ENCODE measurements around the gene FLACC1.
"Not testable (repeated sequence)": the region's sequence is repeated elsewhere in the genome, so short reads cannot be mapped to it uniquely, and the experiment has no call there.

FLACC1 gene

GRCh38 chr2:201357221-201357620 lies at the start of gene FLACC1:
Gene FLACC1, minus strand, starts transcription at chr2:201357345. Its CDS starts 5,941 bp downstream, at chr2:201351404.
- DNase-seq (ENCODE audit: low read depth) = no peak

- DNase-seq (ENCODE audit: low read depth) = no peak
Measured at GRCh38 chr2:201406077-201406662, 49.0 kb upstream of the FLACC1 start.

GRCh38 chr2:201404699-201405280 lies 47.6 kb upstream of the FLACC1 start:
- DNase-seq (ENCODE audit: low read depth) = no peak

GRCh38 chr2:201403880-201404279 lies 46.7 kb upstream of the FLACC1 start:
- DNase-seq (ENCODE audit: low read depth) = no peak

GRCh38 chr2:201402651-201403562 lies 45.8 kb upstream of the FLACC1 start:
- DNase-seq (ENCODE audit: low read depth) = no peak

- no peak for DNase-seq (ENCODE audit: low read depth)
Measured at GRCh38 chr2:201401815-201402214, 44.7 kb upstream of the FLACC1 start.

GRCh38 chr2:201396595-201396994 lies 39.5 kb upstream of the FLACC1 start:
- DNase-seq (ENCODE audit: low read depth) = no peak

GRCh38 chr2:201383136-201383535 lies 26.0 kb upstream of the FLACC1 start:
- no peak for DNase-seq (ENCODE audit: low read depth)

- no peak for DNase-seq (ENCODE audit: low read depth)
Measured at GRCh38 chr2:201378496-201379397, 21.6 kb upstream of the FLACC1 start.

- DNase-seq (ENCODE audit: low read depth) = no peak
Measured at GRCh38 chr2:201377218-201377617, 20.1 kb upstream of the FLACC1 start.

GRCh38 chr2:201369775-201370174 lies 12.6 kb upstream of the FLACC1 start:
- no peak for DNase-seq (ENCODE audit: low read depth)

- not testable (repeated sequence) for DNase-seq (ENCODE audit: low read depth)
Measured at GRCh38 chr2:201369318-201369717, 12.2 kb upstream of the FLACC1 start.

GRCh38 chr2:201366146-201366545 lies 9.0 kb upstream of the FLACC1 start:
- no peak for DNase-seq (ENCODE audit: low read depth)

GRCh38 chr2:201363857-201364560 lies 6.9 kb upstream of the FLACC1 start:
- DNase-seq (ENCODE audit: low read depth) = no peak

GRCh38 chr2:201362396-201362795 lies 5.3 kb upstream of the FLACC1 start:
- no peak for DNase-seq (ENCODE audit: low read depth)

- no peak for DNase-seq (ENCODE audit: low read depth)
Measured at GRCh38 chr2:201361078-201361733, 4.1 kb upstream of the FLACC1 start.

- DNase-seq (ENCODE audit: low read depth) = no peak
Measured at GRCh38 chr2:201360256-201360655, 3.1 kb upstream of the FLACC1 start.

- no peak for DNase-seq (ENCODE audit: low read depth)
Measured at GRCh38 chr2:201358684-201359083, 1.5 kb upstream of the FLACC1 start.

GRCh38 chr2:201353116-201353515 lies 4.0 kb downstream of the FLACC1 start:
- DNase-seq (ENCODE audit: low read depth) = no peak

GRCh38 chr2:201350879-201351278 lies 6.3 kb downstream of the FLACC1 start:
- DNase-seq (ENCODE audit: low read depth) = no peak

- DNase-seq (ENCODE audit: low read depth) = no peak
Measured at GRCh38 chr2:201349601-201350000, 7.5 kb downstream of the FLACC1 start.
